ENCODE data around the gene APBB1IP.

The APBB1IP gene

GRCh38 chr10:26519803-26520202 is 81.7 kb downstream of the APBB1IP start:
- DNase-seq (ENCODE audit: insufficient read length, low spot score) = no peak
- no peak for TF ChIP-seq POLR2A (IDR thresholded peaks at IDR 0.05; ENCODE audit: low read depth, low read length)
- FAIRE-seq = no peak

DNA sequence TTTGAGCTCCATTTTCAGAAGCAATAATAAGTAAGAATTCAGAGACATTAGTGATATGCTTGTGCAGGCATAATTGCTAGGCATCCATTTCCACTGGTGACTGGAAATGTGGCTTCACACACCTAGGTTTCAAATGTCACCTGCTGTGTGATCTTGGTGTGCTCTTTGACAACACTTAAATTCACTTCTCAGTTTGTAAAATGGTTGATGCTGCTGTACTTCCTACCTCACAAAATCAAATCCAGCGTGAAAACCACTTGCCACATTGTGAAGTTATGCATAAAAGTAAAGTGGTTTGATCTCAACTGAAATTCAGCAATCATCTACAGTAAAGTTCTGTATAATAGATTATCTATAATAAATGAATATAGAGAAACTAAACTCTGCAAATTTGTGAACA is 82.4 kb downstream of the APBB1IP start:
- no peak for TF ChIP-seq POLR2A (IDR thresholded peaks at IDR 0.05; ENCODE audit: low read depth, low read length)
- DNase-seq (ENCODE audit: insufficient read length, low spot score) = no peak
- no peak for FAIRE-seq

DNA sequence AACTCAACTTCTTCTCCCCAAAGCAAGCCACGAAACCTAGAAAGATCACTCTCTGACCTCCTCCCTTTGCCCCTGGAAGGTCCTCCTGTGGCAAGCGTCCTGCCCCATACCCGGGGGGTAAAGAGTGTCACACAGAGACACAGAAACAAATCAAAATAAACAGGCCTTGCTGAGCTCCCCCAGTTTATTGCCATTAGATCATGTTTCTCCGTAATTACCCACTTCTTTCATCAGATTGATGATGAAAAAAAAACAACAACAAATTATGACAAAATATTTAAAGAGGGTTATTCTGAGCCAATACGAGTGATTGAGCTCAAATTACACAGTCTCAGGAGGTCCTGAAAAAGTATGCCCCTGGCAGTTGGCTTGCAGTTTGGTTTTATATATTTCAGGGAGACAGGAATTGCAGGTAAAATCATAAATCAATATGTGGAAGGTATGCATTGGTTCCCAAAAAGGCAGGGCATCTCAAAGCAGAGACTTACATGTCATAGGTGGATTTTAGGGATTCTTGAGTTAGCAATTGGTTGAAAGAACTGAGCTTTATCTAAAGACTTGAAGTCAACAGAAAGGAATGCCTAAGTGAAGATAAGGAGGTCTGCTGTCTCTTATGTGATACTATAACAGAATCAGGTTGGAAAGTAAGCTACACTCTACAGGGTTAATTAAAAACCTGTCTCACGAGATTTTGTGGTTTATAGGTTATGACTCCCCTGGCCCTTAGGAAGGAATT is 86.2 kb downstream of the APBB1IP start:
- FAIRE-seq (no peak), DNase-seq (ENCODE audit: insufficient read length, low spot score) (no peak)
- no peak for TF ChIP-seq POLR2A (IDR thresholded peaks at IDR 0.05; ENCODE audit: low read depth, low read length)

GRCh38 chr10:26525586-26525985 is 87.4 kb downstream of the APBB1IP start:
- DNase-seq (ENCODE audit: insufficient read length, low spot score) = no peak
- no peak for FAIRE-seq
- no peak for TF ChIP-seq POLR2A (IDR thresholded peaks at IDR 0.05; ENCODE audit: low read depth, low read length)

DNA sequence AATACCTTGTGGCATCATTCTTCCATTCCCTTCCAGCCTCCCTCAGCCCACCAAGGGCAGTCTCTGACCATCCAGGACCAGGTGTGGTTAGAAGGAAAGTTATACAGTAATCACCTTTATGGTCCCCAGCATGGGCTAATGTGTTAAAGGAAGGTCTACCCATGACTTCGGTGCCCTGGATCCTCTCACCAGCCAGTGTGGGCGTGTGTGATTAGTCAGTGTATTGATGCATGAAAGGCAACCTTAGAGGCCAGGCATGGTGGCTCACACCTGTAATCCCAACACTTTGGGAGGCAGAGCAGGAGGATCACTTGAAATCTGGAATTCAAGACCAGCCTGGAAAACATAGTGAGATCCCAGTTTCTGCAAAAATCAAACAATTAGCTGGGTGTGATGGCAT is 88.9 kb downstream of the APBB1IP start:
- DNase-seq (ENCODE audit: insufficient read length, low spot score) = no peak
- FAIRE-seq = no peak
- TF ChIP-seq POLR2A (IDR thresholded peaks at IDR 0.05; ENCODE audit: low read depth, low read length) = no peak

DNA sequence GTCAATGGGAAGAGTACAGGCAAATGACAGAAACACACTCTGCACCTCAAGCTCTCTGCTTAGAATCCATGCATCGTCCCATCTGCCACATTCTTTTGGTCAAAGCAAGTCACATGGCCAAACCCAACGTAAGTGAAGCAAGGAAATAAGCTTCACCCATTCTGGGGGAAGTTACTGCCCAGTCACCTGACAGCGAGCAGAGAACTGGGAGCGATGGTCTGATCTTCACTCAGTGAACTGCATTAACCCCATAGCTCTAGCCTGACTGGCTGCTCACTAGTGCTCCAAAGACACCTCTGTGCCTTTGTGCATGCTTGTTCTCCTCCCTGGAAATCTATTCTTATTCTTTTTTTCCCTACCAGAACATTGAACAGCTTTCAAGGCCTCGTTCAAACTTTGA is 89.9 kb downstream of the APBB1IP start:
- FAIRE-seq (no peak), DNase-seq (ENCODE audit: insufficient read length, low spot score) (no peak)
- no peak for TF ChIP-seq POLR2A (IDR thresholded peaks at IDR 0.05; ENCODE audit: low read depth, low read length)

GRCh38 chr10:26528715-26529393 is 90.7 kb downstream of the APBB1IP start:
- DNase-seq (ENCODE audit: insufficient read length, low spot score) (no peak), FAIRE-seq (no peak)
- no peak for TF ChIP-seq POLR2A (IDR thresholded peaks at IDR 0.05; ENCODE audit: low read depth, low read length)

DNA sequence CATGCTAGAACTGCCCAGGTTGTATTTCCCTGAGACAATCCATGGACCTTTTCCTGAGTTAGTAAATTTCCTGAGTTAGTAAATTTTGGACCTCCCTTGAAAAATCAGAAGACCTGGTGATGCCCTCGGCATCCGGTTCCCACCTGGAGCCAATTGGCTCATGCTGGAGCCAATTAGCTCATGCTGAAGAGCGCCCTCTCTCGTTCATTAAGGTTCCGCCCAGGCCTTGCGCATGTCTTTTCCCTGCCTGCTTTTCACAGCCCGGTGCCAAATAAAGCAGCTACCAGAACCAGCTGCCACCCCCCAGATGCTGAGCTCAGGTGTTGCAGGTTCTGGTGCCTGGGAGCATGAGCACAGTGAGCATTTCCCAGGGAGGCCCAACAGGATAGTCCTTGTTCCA is 96.2 kb downstream of the APBB1IP start:
- TF ChIP-seq POLR2A (IDR thresholded peaks at IDR 0.05; ENCODE audit: low read depth, low read length) = no peak

DNA sequence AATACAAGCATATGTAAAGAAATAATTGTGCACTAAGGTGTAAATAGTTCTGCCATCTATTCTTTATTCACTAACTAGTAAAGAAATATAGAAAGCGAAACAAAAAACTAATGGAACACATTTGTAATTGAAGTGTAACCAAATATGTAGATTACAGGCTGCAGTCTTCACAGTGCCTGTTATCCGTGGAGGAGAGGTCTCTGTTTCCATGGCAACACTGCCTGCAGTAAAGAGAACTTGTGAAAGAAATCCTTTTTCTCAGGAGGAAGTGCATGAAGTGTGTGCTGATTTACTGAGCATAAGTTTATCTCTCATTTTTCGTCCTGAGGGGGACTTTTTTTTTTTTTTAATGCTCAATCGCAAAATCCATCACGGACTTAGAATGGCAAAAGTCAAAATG is 102.5 kb downstream of the APBB1IP start:
- TF ChIP-seq POLR2A (IDR thresholded peaks at IDR 0.05; ENCODE audit: low read depth, low read length) = no peak
- no peak for FAIRE-seq

More for the DNA sequence above, 96.2 kb downstream of the APBB1IP start:
- DNase-seq (ENCODE audit: insufficient read length, low spot score) (no peak), FAIRE-seq (no peak)

DNA sequence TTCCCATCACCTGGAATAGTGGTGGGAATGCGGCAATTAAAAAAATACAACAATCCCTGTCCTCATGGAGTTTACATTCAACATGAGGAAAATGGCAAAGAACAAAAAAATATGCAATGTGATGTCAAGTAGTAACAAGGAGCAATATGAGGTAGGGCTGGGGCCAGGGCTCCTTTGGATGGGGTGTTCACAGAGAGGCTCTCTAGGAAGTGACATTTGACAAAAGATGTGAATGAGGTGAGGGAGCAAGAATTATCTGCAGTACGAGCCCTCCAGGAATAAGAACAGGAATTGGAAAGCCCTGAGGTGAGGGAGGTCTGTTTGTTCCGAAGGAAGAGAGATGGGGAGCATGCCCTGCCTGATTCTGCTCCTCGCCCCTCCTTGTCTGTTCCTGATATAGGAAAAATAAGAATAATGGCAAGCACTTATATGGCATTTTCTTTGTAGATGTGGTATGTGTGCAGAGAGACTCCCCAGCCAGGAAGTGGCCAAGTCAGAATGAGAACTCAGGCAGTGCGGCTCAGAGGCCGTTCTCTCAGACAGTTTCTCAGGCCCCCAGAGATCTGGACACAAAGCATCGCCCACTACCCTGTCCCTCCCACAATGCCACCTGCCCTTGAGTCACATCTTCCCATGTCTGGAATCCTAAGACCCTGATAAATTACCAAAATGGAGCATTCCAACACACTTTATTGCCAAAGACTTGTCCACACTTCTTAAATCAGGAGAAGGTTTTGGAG is 105.6 kb downstream of the APBB1IP start:
- FAIRE-seq (no peak), DNase-seq (ENCODE audit: insufficient read length, low spot score) (no peak)
- TF ChIP-seq POLR2A (IDR thresholded peaks at IDR 0.05; ENCODE audit: low read depth, low read length) = no peak

More for the DNA sequence above, 102.5 kb downstream of the APBB1IP start:
- DNase-seq (ENCODE audit: insufficient read length, low spot score) = no peak

DNA sequence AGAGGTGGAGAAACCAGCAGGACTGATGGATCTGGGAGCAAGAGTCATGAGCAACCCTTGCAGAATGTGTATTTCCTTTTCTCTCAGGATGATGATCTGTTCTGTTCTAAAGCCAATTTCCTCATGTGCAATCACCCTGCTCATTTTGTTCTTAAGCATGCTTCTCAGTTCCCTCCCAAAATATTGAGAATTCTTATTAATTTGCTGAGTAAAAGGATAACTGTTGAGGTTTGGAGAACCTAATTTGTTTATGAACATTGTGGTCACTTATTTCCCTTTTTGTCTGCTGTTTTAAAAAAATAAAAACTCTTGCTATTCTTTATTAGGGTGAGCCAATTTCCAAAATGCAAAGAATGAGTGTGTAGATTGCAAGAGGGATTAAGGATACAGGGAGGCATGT is 106.8 kb downstream of the APBB1IP start:
- FAIRE-seq = no peak
- no peak for DNase-seq (ENCODE audit: insufficient read length, low spot score)

DNA sequence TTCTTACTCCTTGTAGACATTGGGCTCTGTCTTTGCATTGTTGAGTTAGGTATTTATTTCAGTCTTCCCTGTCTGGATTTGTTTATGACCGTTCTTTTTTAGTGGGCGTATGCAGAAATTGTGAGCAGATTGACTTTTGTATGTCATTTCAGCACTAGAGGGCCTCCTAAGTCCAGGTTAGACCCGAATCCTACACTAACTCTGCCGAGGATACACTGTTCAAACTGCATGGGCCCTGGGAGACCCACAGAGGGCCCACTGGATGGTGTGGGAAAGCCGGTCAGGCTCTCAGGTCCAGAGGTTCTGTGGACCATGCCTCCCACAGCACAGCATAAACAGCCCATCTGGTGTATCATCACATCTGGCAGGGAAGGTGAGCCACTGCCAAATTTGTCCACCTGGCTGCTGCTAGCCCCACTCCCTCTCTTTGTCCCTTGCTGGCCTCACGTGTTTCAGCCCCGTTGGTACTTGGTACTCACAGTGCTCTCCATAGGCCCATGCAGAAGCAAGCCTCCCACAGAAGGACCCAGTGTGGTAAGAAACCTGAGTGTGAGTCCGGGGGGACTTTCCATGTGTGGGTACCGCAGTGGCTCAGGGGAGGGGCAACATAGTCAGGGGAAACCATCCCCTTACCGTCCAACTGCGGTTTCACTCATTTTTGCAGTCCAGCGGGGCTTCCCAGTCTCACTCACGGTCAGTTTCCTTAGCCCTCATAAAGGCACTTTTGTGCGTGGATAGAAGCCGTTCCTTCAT is 112.8 kb downstream of the APBB1IP start:
- no peak for TF ChIP-seq POLR2A (IDR thresholded peaks at IDR 0.05; ENCODE audit: low read depth, low read length)
- no peak for FAIRE-seq
- DNase-seq (ENCODE audit: insufficient read length, low spot score) = no peak

More for the DNA sequence above, 106.8 kb downstream of the APBB1IP start:
- no peak for TF ChIP-seq POLR2A (IDR thresholded peaks at IDR 0.05; ENCODE audit: low read depth, low read length)

- FAIRE-seq (no peak), DNase-seq (ENCODE audit: insufficient read length, low spot score) (no peak)
- no peak for TF ChIP-seq POLR2A (IDR thresholded peaks at IDR 0.05; ENCODE audit: low read depth, low read length)
Measured at GRCh38 chr10:26554246-26554645, 116.1 kb downstream of the APBB1IP start.
